ENCODE data around the gene TSPAN9. TPM values are rescaled to one million over a fixed set of nuclear protein-coding genes. Genes with fewer than 3 reads are reported as not detected.

TSPAN9 gene
- total RNA-seq, 1 donor from 2014 or later: 40.9 TPM

DNA sequence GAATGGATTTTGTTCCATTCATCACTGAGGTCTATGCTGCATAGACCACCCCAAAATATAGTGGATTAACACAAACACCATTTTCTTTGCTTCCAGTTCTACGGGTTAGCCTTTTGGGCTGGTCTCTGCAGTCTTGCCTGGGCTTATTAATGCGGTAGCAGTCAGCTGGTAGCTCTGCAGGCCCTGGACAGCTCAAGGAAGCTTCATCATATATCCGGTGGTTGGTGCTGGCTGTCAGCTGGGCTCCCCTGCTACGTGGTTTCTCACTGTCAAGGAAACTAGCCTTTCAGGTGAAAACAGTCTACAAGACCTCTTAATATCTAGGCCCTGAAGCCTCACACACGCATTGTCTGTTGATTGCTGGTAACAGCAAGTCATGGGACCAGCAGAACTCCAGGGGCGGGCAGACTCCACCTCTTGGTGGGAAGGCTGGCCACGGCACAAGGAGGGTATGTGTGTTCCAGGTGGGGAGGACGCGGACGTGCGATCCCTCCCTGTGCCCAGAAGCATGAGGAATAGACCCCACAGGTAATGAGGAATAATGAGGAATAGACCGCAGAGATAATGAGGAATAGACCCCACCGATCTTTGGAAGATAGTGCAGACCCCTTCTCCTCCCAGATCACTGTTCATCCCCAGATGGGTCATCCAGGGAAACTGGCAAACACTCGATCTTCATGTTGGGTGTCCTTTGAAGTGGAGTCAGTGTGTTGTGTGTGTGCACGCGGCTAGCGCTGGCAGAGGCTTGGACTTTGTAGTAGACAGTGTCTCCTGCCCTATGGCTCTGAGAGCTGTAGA, 13.3 kb downstream of the TSPAN9 start:
- Histone ChIP-seq H3K27me3 (ENCODE audit: insufficient read depth, low read length) (no peaks in the 10 kb centered on the region), H3K9me3 (ENCODE audit: insufficient read depth, low read depth, low read length) (no peaks in the 10 kb centered on the region), H4K20me1 (ENCODE audit: insufficient read depth, low read length) (peaks cover 43% of the 10 kb centered on the region), H2AFZ (ENCODE audit: low read depth, low read length) (no peak overlapping the region), H3K4me2 (ENCODE audit: low read length) (no peak overlapping the region), H3K4me3 (ENCODE audit: insufficient read depth, low read depth, low read length) (no peak overlapping the region), H3K27ac (ENCODE audit: low read depth, low read length) (no peak overlapping the region), H3K79me2 (ENCODE audit: insufficient read depth, low read length) (peaks cover 27% of the 10 kb centered on the region), H3K4me1 (ENCODE audit: insufficient read depth, low read length) (no peaks in the 10 kb centered on the region), H3K9ac (ENCODE audit: low read length) (no peak overlapping the region), H3K36me3 (ENCODE audit: insufficient read depth, low read length) (no peaks in the 10 kb centered on the region)
- peaks cover 17% of the 10 kb centered on the region for H3K36me3 Mint-ChIP-seq (ENCODE audit: low read depth, unreplicated experiment)
- peaks cover 2% of the 10 kb centered on the region for H3K27me3 Mint-ChIP-seq (ENCODE audit: low read depth, unreplicated experiment)
- TF ChIP-seq EZH2 (IDR thresholded peaks at IDR 0.05; ENCODE audit: insufficient read depth, low read length): no peak
- no peak for TF ChIP-seq CTCF (IDR thresholded peaks at IDR 0.05; ENCODE audit: insufficient read depth, low read depth, low read length)
- H3K4me3 Mint-ChIP-seq (ENCODE audit: unreplicated experiment): no peak overlapping the region
- DNase-seq (ENCODE audit: low read depth) (no peak), FAIRE-seq (no peak)
- no peaks in the 10 kb centered on the region for H3K9me3 Mint-ChIP-seq (ENCODE audit: unreplicated experiment)
- H3K4me1 Mint-ChIP-seq (ENCODE audit: low read depth, unreplicated experiment): peaks cover 12% of the 10 kb centered on the region
- no peak overlapping the region for H3K27ac Mint-ChIP-seq (ENCODE audit: unreplicated experiment)

- FAIRE-seq: no peak
Observed at GRCh38 chr12:3091038-3091319, 13.8 kb downstream of the TSPAN9 start.

More at GRCh38 chr12:3091038-3091319, 13.8 kb downstream of the TSPAN9 start:
- no peak overlapping the region for H3K27ac ChIP-seq (ENCODE audit: low read depth, low read length)
- Mint-ChIP-seq H3K4me1 (ENCODE audit: low read depth, unreplicated experiment) (peaks cover 8% of the 10 kb centered on the region), H3K9me3 (ENCODE audit: unreplicated experiment) (no peaks in the 10 kb centered on the region), H3K27me3 (ENCODE audit: low read depth, unreplicated experiment) (peaks cover 2% of the 10 kb centered on the region), H3K4me3 (ENCODE audit: unreplicated experiment) (no peak overlapping the region), H3K27ac (ENCODE audit: unreplicated experiment) (no peak overlapping the region), H3K36me3 (ENCODE audit: low read depth, unreplicated experiment) (peaks cover 12% of the 10 kb centered on the region)
- no peak overlapping the region for H3K4me2 ChIP-seq (ENCODE audit: low read length)
- DNase-seq (ENCODE audit: low read depth): no peak
- H3K9me3 ChIP-seq (ENCODE audit: insufficient read depth, low read depth, low read length): no peaks in the 10 kb centered on the region
- H3K79me2 ChIP-seq (ENCODE audit: insufficient read depth, low read length): peaks cover 27% of the 10 kb centered on the region
- peaks cover 43% of the 10 kb centered on the region for H4K20me1 ChIP-seq (ENCODE audit: insufficient read depth, low read length)
- H3K4me1 ChIP-seq (ENCODE audit: insufficient read depth, low read length): no peaks in the 10 kb centered on the region
- H3K4me3 ChIP-seq (ENCODE audit: insufficient read depth, low read depth, low read length): no peak overlapping the region
- no peaks in the 10 kb centered on the region for H3K36me3 ChIP-seq (ENCODE audit: insufficient read depth, low read length)
- no peak for TF ChIP-seq CTCF (IDR thresholded peaks at IDR 0.05; ENCODE audit: insufficient read depth, low read depth, low read length)
- TF ChIP-seq EZH2 (IDR thresholded peaks at IDR 0.05; ENCODE audit: insufficient read depth, low read length): no peak
- no peaks in the 10 kb centered on the region for H3K27me3 ChIP-seq (ENCODE audit: insufficient read depth, low read length)
- H2AFZ ChIP-seq (ENCODE audit: low read depth, low read length): no peak overlapping the region
- H3K9ac ChIP-seq (ENCODE audit: low read length): no peak overlapping the region
